Measurements from ENCODE around the gene ULBP2.
"Not testable (repeated sequence)": the region's sequence is repeated elsewhere in the genome, so short reads cannot be mapped to it uniquely, and the experiment has no call there.

Gene ULBP2

GRCh38 chr6:149921361-149921760, 20.5 kb upstream of the ULBP2 start:
- TF ChIP-seq ZFX (IDR thresholded peaks at IDR 0.05) (no peak), CTCF (conservative IDR thresholded peaks at IDR 0.05) (no peak)
- H3K27ac ChIP-seq: no peak overlapping the region

- H3K27ac ChIP-seq: not testable (repeated sequence)
These were observed 19.7 kb upstream of the ULBP2 start for GRCh38 chr6:149922091-149922490.

DNA sequence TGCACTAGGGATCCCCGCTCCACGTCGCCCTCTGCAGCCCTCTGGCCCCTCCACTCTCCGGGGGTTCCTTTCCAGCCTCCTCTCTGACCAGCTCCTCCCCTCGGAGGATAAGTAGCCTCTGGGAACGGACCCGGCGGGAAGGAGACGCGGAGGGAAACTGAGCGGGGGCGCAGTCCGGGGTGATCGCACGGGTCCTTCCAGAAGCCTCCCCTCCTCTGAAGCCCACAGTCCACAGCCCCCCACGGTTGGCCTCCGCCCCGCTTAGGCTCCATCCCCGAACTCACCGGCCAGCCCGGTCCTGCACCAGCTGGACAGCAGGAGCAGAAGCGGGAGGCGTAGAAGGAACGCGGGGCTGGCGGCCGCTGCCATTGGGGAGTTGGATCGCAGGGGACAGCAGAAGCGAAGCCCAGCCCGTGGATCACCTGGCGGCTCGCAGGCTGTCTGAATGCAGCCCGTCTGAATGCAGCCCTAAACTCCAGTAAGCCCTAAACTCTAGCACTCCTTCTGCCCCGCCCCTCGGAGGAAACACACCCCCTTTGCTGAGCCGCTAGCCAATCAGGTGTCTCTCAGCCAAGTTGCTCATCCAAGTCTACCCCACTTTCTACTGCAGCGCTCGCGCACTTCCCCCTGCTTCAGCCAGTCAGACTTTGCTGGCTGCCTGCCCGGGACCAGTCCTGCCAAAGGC, 19.0 kb upstream of the ULBP2 start, which contains the start of gene RAET1G:
Gene RAET1G, minus strand, starts transcription at position 480 of the 685 bp plus-strand sequence. Its CDS starts 111 bp downstream, at position 369.
- TF ChIP-seq ZFX (IDR thresholded peaks at IDR 0.05) (no peak), CTCF (conservative IDR thresholded peaks at IDR 0.05) (no peak)
- H3K27ac ChIP-seq: no peak within 1 kb of the TSS; the same call in 1 of the 2 replicates

DNA sequence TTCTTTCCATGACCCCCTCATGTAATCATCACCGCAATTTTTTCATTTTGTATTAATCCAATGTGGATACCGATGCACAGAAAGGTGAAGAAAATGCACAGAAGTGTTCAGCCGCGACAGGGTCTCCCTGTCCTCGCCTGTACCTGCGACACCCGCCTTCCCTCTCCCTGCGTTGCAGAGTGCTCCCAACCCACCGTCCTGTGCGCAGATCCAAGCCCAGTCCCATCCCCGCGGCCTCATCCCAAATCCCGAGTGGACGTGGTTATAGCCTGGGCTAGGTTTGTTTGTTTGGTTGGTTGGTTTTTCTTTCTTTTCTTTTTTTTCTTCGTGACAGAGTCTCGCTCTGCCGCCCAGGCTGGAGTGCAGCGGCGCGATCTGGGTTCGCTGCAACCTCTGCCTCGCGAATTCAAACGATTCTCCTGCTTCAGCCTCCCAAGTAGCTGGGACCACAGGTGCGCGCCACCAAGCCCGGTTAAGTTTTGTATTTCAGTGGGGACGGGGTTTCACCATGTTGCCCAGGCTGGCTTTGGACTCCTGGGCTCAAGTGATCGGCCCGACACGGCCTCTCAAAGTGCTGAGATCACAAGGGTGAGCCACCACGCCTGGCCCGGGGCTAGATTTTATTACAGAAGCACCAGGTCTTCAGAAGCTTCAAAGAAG, 18.4 kb upstream of the ULBP2 start:
- no peak overlapping the region; the same call in 1 of the 2 replicates for H3K27ac ChIP-seq
- no peak for TF ChIP-seq ZFX (IDR thresholded peaks at IDR 0.05)

DNA sequence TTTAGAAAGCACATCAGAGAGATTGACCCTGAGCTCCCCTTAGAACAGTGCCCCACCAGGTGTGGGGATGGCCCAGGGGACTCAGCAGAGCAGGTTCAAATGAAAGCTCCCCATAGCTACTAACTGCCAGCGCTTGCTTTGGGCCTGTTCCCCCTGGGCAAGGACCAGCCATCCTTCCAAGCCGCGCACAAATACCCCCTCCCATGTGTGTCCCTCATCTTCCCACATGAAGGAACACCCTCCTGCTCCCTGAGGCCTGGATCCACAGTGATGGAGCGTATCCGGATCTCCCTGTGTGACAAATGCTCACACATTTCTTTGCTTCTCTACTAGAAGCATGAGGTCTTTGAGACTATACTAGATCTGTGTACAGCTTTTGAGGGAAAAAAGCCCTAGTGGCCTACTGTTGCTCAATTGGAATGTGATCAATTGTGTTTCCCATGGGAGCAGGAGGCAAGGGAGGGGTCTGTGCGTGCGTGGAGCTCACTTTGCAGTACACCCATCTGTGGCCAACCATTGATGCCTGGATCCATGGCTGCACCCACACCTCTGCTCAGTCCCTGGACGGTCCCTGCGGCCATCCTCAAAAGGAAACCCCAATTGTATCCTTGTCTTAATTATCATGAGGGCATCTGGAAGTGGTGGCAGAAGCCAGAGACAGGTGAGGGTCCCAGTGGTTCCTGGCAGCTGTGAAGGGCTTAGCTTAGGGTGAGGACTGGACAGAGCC, 17.4 kb upstream of the ULBP2 start:
- TF ChIP-seq CTCF (conservative IDR thresholded peaks at IDR 0.05) (no peak), ZFX (IDR thresholded peaks at IDR 0.05) (no peak)
- H3K27ac ChIP-seq: no peak overlapping the region

DNA sequence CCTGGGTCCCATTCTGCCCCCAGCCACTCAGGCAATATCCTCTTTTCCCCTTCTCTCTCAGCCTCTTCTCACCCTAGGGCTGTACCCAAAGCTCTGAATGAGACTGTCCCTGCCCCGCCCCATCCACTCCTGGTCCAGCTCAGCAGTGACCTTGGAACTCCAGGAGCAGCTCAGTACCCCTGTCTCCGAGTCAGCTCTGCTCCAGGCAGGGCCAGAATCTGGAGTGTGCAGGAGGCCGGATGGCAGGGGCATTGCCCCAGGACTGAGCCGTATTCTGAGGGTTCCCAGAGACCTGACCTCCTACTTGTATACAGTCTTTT, 16.9 kb upstream of the ULBP2 start:
- no peak overlapping the region for H3K27ac ChIP-seq
- TF ChIP-seq ZFX (IDR thresholded peaks at IDR 0.05) (no peak), CTCF (conservative IDR thresholded peaks at IDR 0.05) (no peak)

GRCh38 chr6:149925253-149925973, 16.4 kb upstream of the ULBP2 start:
- TF ChIP-seq ZFX (IDR thresholded peaks at IDR 0.05) (no peak), CTCF (conservative IDR thresholded peaks at IDR 0.05) (no peak)
- H3K27ac ChIP-seq: no peak overlapping the region

Measured in C4-2B (cell line).